NB4 (cell line): Measurements from ENCODE around the gene ZNF746.
"Not testable (repeated sequence)": the region's sequence is repeated elsewhere in the genome, so short reads cannot be mapped to it uniquely, and the experiment has no call there.

ENCODE experiments used
- DNase-seq: peaks from one replicate; pipeline ENCODE4 v3.0.0; 2010; ENCODE audit warnings: low read depth
- H3K4me3 ChIP-seq: one replicate; pipeline ENCODE4 v1.5.1; 2011; ENCODE audit warnings: mild to moderate bottlenecking, low read depth, low read length, moderate library complexity
- MAX ChIP-seq: IDR thresholded peaks from 2 replicates; pipeline ENCODE4 v1.6.1; 2011; ENCODE audit warnings: low read depth, low read length
- MYC ChIP-seq: IDR thresholded peaks from 2 replicates; pipeline ENCODE4 v1.6.1; 2011; ENCODE audit warnings: low read depth, low read length
- POLR2A ChIP-seq: IDR thresholded peaks from 2 replicates; pipeline ENCODE4 v1.6.1; 2011; ENCODE audit warnings: mild to moderate bottlenecking; ENCODE audit not compliant: insufficient read length; ENCODE audit errors: extremely low read depth
- TF ChIP-seq, protein P1 (sequence below): IDR thresholded peaks from one replicate; pipeline ENCODE4 v1.5.1; 2012; ENCODE audit warnings: low read depth, low read length

Gene ZNF746

DNA sequence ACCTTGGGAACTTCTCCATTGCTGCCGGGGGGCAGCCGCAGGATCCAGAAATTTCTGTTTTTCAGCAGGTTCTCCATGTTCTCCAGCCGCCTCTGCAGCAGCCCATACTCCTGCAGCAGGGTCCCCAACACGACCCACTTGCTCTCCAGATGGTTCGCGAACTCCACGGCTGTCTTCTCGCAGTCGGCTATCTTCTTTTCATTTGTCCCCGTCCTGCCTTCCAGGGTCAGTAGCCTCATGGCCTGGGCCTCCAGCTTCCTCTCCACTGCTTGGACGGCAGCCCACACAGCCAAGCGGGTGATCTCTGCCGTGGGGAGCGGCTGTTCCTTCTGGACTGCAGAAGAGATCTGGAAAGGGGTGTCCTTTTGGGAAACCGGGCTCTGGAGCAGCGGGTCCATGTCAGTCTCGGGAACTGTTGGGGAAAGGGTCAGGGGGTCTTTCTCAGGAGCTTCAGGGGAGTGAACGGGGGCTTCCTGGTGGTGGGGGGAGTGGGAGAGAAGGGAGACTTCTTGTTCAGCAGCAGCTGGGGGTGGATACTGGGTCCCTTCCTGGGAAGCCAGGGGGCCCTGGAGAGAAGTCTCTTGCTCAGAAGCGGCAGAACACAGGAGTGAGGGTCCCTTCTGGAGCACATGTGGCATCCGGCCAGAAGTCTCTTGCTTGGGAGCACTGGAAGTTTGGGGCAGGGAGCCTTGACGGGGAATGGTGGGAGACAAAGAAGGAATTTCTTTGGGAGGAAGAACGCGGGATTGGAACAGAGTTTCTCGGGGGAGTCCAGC, 42.2 kb downstream of the ZNF746 start:
- no peak overlapping the region for H3K4me3 ChIP-seq
- TF ChIP-seq POLR2A (no peak), MAX (no peak), MYC (no peak)
- TF ChIP-seq, protein P1, sequence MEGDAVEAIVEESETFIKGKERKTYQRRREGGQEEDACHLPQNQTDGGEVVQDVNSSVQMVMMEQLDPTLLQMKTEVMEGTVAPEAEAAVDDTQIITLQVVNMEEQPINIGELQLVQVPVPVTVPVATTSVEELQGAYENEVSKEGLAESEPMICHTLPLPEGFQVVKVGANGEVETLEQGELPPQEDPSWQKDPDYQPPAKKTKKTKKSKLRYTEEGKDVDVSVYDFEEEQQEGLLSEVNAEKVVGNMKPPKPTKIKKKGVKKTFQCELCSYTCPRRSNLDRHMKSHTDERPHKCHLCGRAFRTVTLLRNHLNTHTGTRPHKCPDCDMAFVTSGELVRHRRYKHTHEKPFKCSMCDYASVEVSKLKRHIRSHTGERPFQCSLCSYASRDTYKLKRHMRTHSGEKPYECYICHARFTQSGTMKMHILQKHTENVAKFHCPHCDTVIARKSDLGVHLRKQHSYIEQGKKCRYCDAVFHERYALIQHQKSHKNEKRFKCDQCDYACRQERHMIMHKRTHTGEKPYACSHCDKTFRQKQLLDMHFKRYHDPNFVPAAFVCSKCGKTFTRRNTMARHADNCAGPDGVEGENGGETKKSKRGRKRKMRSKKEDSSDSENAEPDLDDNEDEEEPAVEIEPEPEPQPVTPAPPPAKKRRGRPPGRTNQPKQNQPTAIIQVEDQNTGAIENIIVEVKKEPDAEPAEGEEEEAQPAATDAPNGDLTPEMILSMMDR = no peak
- no peak for DNase-seq

DNA sequence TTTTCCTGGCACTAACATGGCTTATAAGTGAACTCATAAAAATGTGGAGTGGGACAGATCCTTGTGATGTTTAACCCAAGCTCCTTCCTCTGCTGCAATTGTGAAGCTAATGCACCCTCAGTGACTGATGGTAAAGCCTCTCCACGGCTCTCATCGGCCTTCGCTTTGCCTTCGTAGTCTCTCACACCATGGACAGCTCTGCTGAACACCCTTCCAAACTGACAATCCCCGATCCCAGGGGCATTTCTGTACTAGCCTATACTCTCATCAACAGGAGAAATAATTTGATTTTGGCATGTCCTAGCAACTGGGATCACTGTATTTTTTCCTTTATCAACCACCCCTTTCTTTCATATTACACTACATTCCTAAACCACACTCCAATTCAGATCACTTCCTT, 42.9 kb downstream of the ZNF746 start:
- TF ChIP-seq, protein P1 = no peak
- TF ChIP-seq MYC (no peak), POLR2A (no peak), MAX (no peak)

GRCh38 chr7:149454006-149454405, 43.6 kb downstream of the ZNF746 start:
- DNase-seq = no peak
- TF ChIP-seq MYC (no peak), POLR2A (no peak), MAX (no peak)
- TF ChIP-seq, protein P1 = no peak
- H3K4me3 ChIP-seq = no peak overlapping the region

More for the DNA sequence above, 42.9 kb downstream of the ZNF746 start:
- no peak overlapping the region for H3K4me3 ChIP-seq
- DNase-seq = no peak

- DNase-seq = no peak
- H3K4me3 ChIP-seq = no peak overlapping the region
- no peak for TF ChIP-seq POLR2A
- TF ChIP-seq MAX = no peak
- no peak for TF ChIP-seq MYC
- TF ChIP-seq, protein P1 = no peak
Observed at GRCh38 chr7:149450821-149451220, 46.8 kb downstream of the ZNF746 start.

- no peak for DNase-seq
- no peak for TF ChIP-seq POLR2A
- TF ChIP-seq, protein P1 = no peak
- no peak for TF ChIP-seq MYC
- H3K4me3 ChIP-seq = no peak overlapping the region
Observed at GRCh38 chr7:149449897-149450296, 47.7 kb downstream of the ZNF746 start.

GRCh38 chr7:149448961-149449360, 48.6 kb downstream of the ZNF746 start:
- no peak for DNase-seq
- no peak overlapping the region for H3K4me3 ChIP-seq
- TF ChIP-seq MYC (no peak), POLR2A (no peak), MAX (no peak)
- TF ChIP-seq, protein P1 = no peak

- not testable (repeated sequence) for DNase-seq, H3K4me3 ChIP-seq
Observed at GRCh38 chr7:149446026-149446425, 51.6 kb downstream of the ZNF746 start.
